ENCODE results near the gene FRZB. TPM values are rescaled to one million over a fixed set of nuclear protein-coding genes. Genes with fewer than 3 reads are reported as not detected.

The FRZB gene
- total RNA-seq, 4 donors from 2014 or later, result 1.1 to 6.0 (median 3.1) TPM

- Histone ChIP-seq H3K4me1 (no peaks in the 10 kb centered on the region), H3K36me3 (no peaks in the 10 kb centered on the region), H3K9me3 (no peaks in the 10 kb centered on the region), H3K27ac (no peak overlapping the region), H3K27me3 (no peaks in the 10 kb centered on the region), H3K4me3 (replicated peaks in 1 of 3) (no peak overlapping the region)
- no peak for TF ChIP-seq CTCF (IDR thresholded peaks at IDR 0.05)
- intact Hi-C loops (cut with DNase I), result no loop called here
- 74 to 78% methylated on average over 3 of the region's 3 CpGs for WGBS, 2 donors
- no peak for DNase-seq
Measured at GRCh38 chr2:182890773-182891378, 24.4 kb upstream of the FRZB start.

- WGBS, 2 donors, result 85 to 90% methylated on average over 7 of the region's 7 CpGs
- TF ChIP-seq POLR2A (IDR thresholded peaks at IDR 0.05) (no peak), CTCF (IDR thresholded peaks at IDR 0.05) (no peak)
Measured at GRCh38 chr2:182890305-182890704, 23.9 kb upstream of the FRZB start.

GRCh38 chr2:182887753-182888415 lies 21.4 kb upstream of the FRZB start:
- TF ChIP-seq POLR2A (IDR thresholded peaks at IDR 0.05) (no peak), CTCF (IDR thresholded peaks at IDR 0.05) (no peak)
- H3K27ac ChIP-seq, result no peak overlapping the region
- H3K9me3 ChIP-seq, result no peaks in the 10 kb centered on the region
- intact Hi-C loops (cut with DNase I), result no loop called here
- H3K4me3 ChIP-seq (replicated peaks in 1 of 3), result no peak overlapping the region
- no peak for DNase-seq
- no peaks in the 10 kb centered on the region for H3K4me1 ChIP-seq
- no peaks in the 10 kb centered on the region for H3K27me3 ChIP-seq
- 88 to 91% methylated on average over 4 of the region's 4 CpGs for WGBS, 2 donors
- no peaks in the 10 kb centered on the region for H3K36me3 ChIP-seq

More at GRCh38 chr2:182890305-182890704, 23.9 kb upstream of the FRZB start:
- intact Hi-C loops (cut with DNase I), result no loop called here
- Histone ChIP-seq H3K27ac (no peak overlapping the region), H3K9me3 (no peaks in the 10 kb centered on the region), H3K4me3 (replicated peaks in 1 of 3) (no peak overlapping the region), H3K27me3 (no peaks in the 10 kb centered on the region), H3K4me1 (no peaks in the 10 kb centered on the region), H3K36me3 (no peaks in the 10 kb centered on the region)
- DNase-seq, result no peak

GRCh38 chr2:182887093-182887492 lies 20.7 kb upstream of the FRZB start:
- TF ChIP-seq CTCF (IDR thresholded peaks at IDR 0.05), result no peak
- no peaks in the 10 kb centered on the region for H3K36me3 ChIP-seq
- H3K4me3 ChIP-seq (replicated peaks in 1 of 3), result no peak overlapping the region
- H3K27me3 ChIP-seq, result no peaks in the 10 kb centered on the region
- H3K4me1 ChIP-seq, result no peaks in the 10 kb centered on the region
- intact Hi-C loops (cut with DNase I), result no loop called here
- H3K9me3 ChIP-seq, result no peaks in the 10 kb centered on the region
- no peak for DNase-seq
- H3K27ac ChIP-seq, result no peak overlapping the region
- 74% methylated on average over 6 of the region's 6 CpGs for WGBS, 2 donors

GRCh38 chr2:182885771-182886170 lies 19.3 kb upstream of the FRZB start:
- H3K27ac ChIP-seq, result no peak overlapping the region
- H3K4me1 ChIP-seq, result no peaks in the 10 kb centered on the region
- TF ChIP-seq POLR2A (IDR thresholded peaks at IDR 0.05) (no peak), CTCF (IDR thresholded peaks at IDR 0.05) (no peak)
- no peaks in the 10 kb centered on the region for H3K27me3 ChIP-seq
- no peaks in the 10 kb centered on the region for H3K9me3 ChIP-seq
- DNase-seq, result no peak
- no peak overlapping the region for H3K4me3 ChIP-seq (replicated peaks in 1 of 3)
- intact Hi-C loops (cut with DNase I), result no loop called here
- no peaks in the 10 kb centered on the region for H3K36me3 ChIP-seq
- WGBS, 2 donors, result 96 to 98% methylated on average over 1 of the region's 1 CpG

Data from thyroid gland (tissue), 4 donors.